Fibroblast of lung (primary cell): ENCODE data around the gene KIF16B. TPM values are rescaled to one million over a fixed set of nuclear protein-coding genes. Genes with fewer than 3 reads are reported as not detected.

ENCODE experiments used
- DNase-seq, 2 donors: peaks; one replicate each; pipeline versions ENCODE4 v3.0.0 to v3.0.0-alpha.2; 2010; ENCODE audit warnings: low read depth in 2 of 2
- H2AFZ ChIP-seq: 2 replicates; pipeline ENCODE4 v1.5.1; 2012; ENCODE audit warnings: low read length, control low read depth, inconsistent platforms
- H3K27ac ChIP-seq: 2 replicates; pipeline ENCODE4 v1.5.1; 2011; ENCODE audit warnings: low read length, control low read depth; ENCODE audit not compliant: insufficient read depth
- H3K27me3 ChIP-seq: 2 replicates; pipeline ENCODE4 v1.5.1; 2011; ENCODE audit warnings: mild to moderate bottlenecking, low read length; ENCODE audit not compliant: control insufficient read depth, insufficient read depth
- H3K36me3 ChIP-seq: 2 replicates; pipeline ENCODE4 v1.5.1; 2011; ENCODE audit warnings: low read length; ENCODE audit not compliant: control insufficient read depth, insufficient read depth
- H3K4me1 ChIP-seq: 2 replicates; pipeline ENCODE4 v1.5.1; 2011; ENCODE audit warnings: low read length; ENCODE audit not compliant: control insufficient read depth, insufficient read depth; ENCODE audit errors: extremely low read depth
- H3K4me2 ChIP-seq: 2 replicates; pipeline ENCODE4 v1.5.1; 2011; ENCODE audit warnings: low read length, control low read depth; ENCODE audit not compliant: insufficient read depth; ENCODE audit errors: extremely low read depth
- H3K4me3 ChIP-seq, 4 experiments: fragments of 200-600 bp in 1 of 4; sonication (generic) in 1 of 4; replicated peaks in 1 of 4; 2 replicates each; pipeline ENCODE4 v1.5.1; 2011 to 2016; ENCODE audit warnings: low read length in 4 of 4, low read depth in 3 of 4, mild to moderate bottlenecking in 3 of 4, control low read depth in 2 of 4, inconsistent platforms in 1 of 4, mixed read lengths in 1 of 4; ENCODE audit not compliant: insufficient read depth in 1 of 4; ENCODE audit errors: control extremely low read depth in 1 of 4
- H3K79me2 ChIP-seq: 2 replicates; pipeline ENCODE4 v1.5.1; 2012; ENCODE audit warnings: mild to moderate bottlenecking, low read length, inconsistent platforms; ENCODE audit not compliant: control insufficient read depth, insufficient read depth
- H3K9ac ChIP-seq: 2 replicates; pipeline ENCODE4 v1.5.1; 2011; ENCODE audit warnings: mild to moderate bottlenecking, low read length, control low read depth; ENCODE audit not compliant: insufficient read depth
- H3K9me3 ChIP-seq: 2 replicates; pipeline ENCODE4 v1.5.1; 2012; ENCODE audit warnings: low read depth, low read length; ENCODE audit not compliant: control insufficient read depth, insufficient read depth
- H4K20me1 ChIP-seq: 2 replicates; pipeline ENCODE4 v1.5.1; 2011; ENCODE audit warnings: low read length; ENCODE audit not compliant: control insufficient read depth, insufficient read depth; ENCODE audit errors: extremely low read depth
- EZH2 ChIP-seq: IDR thresholded peaks from 2 replicates; pipeline ENCODE4 v1.5.1; 2012; ENCODE audit warnings: low read length, control low read depth, mild to moderate bottlenecking; ENCODE audit errors: missing control alignments
- polyA plus RNA-seq, 2 donors: library from polyadenylated mRNA; depleted of rRNA in 1 of 2; stranded (reverse) in 1 of 2; unstranded in 1 of 2; fragments of >200 nt; gene quantifications; 2 replicates each; pipeline ENCODE4 v1.2.1, GENCODE V29; 2011 to 2012; ENCODE audit warnings: missing spikeins in 1 of 2
- total RNA-seq: library from RNA; depleted of rRNA; stranded (reverse); fragments of >200 nt; gene quantifications from 2 replicates; pipeline ENCODE4 v1.2.1, GENCODE V29; 2014
- TF ChIP-seq, protein P1 (sequence below), 2 donors: IDR thresholded peaks in 1 of 2; conservative IDR thresholded peaks in 1 of 2; 1 replicate in 1 of 2; 2 replicates in 1 of 2; pipeline ENCODE4 v1.5.1; 2011 to 2012; ENCODE audit warnings: low read length in 2 of 2, control low read depth in 1 of 2, inconsistent platforms in 1 of 2, low read depth in 1 of 2, mild to moderate bottlenecking in 1 of 2

Gene KIF16B
- total and polyA plus RNA-seq, 2 donors (not counting 1 experiment from before 2014, with no cell fraction given), result 7.7 to 17.3 TPM

GRCh38 chr20:16514140-16514539 lies 59.1 kb downstream of the KIF16B start:
- no peaks in the 10 kb centered on the region for H3K27me3 ChIP-seq
- no peak for DNase-seq
- H3K79me2 ChIP-seq, result no peaks in the 10 kb centered on the region
- no peak for TF ChIP-seq EZH2
- TF ChIP-seq, protein P1, sequence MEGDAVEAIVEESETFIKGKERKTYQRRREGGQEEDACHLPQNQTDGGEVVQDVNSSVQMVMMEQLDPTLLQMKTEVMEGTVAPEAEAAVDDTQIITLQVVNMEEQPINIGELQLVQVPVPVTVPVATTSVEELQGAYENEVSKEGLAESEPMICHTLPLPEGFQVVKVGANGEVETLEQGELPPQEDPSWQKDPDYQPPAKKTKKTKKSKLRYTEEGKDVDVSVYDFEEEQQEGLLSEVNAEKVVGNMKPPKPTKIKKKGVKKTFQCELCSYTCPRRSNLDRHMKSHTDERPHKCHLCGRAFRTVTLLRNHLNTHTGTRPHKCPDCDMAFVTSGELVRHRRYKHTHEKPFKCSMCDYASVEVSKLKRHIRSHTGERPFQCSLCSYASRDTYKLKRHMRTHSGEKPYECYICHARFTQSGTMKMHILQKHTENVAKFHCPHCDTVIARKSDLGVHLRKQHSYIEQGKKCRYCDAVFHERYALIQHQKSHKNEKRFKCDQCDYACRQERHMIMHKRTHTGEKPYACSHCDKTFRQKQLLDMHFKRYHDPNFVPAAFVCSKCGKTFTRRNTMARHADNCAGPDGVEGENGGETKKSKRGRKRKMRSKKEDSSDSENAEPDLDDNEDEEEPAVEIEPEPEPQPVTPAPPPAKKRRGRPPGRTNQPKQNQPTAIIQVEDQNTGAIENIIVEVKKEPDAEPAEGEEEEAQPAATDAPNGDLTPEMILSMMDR (conservative IDR thresholded peaks at IDR 0.05 in 1 of 2, IDR thresholded peaks at IDR 0.05 in 1 of 2; ENCODE audit: low read depth in 1 of 2, low read length in 2 of 2), result no peak
- no peak overlapping the region for H3K4me2 ChIP-seq
- no peak overlapping the region for H3K27ac ChIP-seq
- H4K20me1 ChIP-seq, result no peaks in the 10 kb centered on the region
- no peaks in the 10 kb centered on the region for H3K36me3 ChIP-seq
- H3K4me3 ChIP-seq, result no peak overlapping the region
- no peak overlapping the region for H3K9ac ChIP-seq
- H3K9me3 ChIP-seq, result no peaks in the 10 kb centered on the region
- H3K4me1 ChIP-seq, result no peaks in the 10 kb centered on the region
- no peak overlapping the region for H2AFZ ChIP-seq

GRCh38 chr20:16505894-16506293 lies 67.4 kb downstream of the KIF16B start:
- Histone ChIP-seq H3K9me3 (no peaks in the 10 kb centered on the region), H3K4me2 (no peak overlapping the region), H3K9ac (no peak overlapping the region), H3K36me3 (no peaks in the 10 kb centered on the region), H3K4me1 (no peaks in the 10 kb centered on the region), H4K20me1 (no peaks in the 10 kb centered on the region), H3K27me3 (no peaks in the 10 kb centered on the region), H3K27ac (no peak overlapping the region), H3K4me3 (no peak overlapping the region), H3K79me2 (no peaks in the 10 kb centered on the region), H2AFZ (no peak overlapping the region)
- no peak for DNase-seq
- no peak for TF ChIP-seq EZH2
- TF ChIP-seq, protein P1 (conservative IDR thresholded peaks at IDR 0.05 in 1 of 2, IDR thresholded peaks at IDR 0.05 in 1 of 2; ENCODE audit: low read depth in 1 of 2, low read length in 2 of 2), result no peak

- no peak overlapping the region for H3K9ac ChIP-seq
- no peak overlapping the region for H2AFZ ChIP-seq
- H3K27me3 ChIP-seq, result no peaks in the 10 kb centered on the region
- DNase-seq, result no peak
- H3K36me3 ChIP-seq, result no peaks in the 10 kb centered on the region
- H3K79me2 ChIP-seq, result no peaks in the 10 kb centered on the region
- no peaks in the 10 kb centered on the region for H3K4me1 ChIP-seq
- no peak overlapping the region for H3K4me2 ChIP-seq
- no peak for TF ChIP-seq EZH2
- TF ChIP-seq, protein P1 (conservative IDR thresholded peaks at IDR 0.05 in 1 of 2, IDR thresholded peaks at IDR 0.05 in 1 of 2; ENCODE audit: low read depth in 1 of 2, low read length in 2 of 2), result no peak
- H3K4me3 ChIP-seq, result no peak overlapping the region
- no peaks in the 10 kb centered on the region for H4K20me1 ChIP-seq
- no peaks in the 10 kb centered on the region for H3K9me3 ChIP-seq
- no peak overlapping the region for H3K27ac ChIP-seq
These were observed 71.9 kb downstream of the KIF16B start for GRCh38 chr20:16501301-16501700.
